Measurements from ENCODE around the gene AGXT.
A peak's percentile ranks its signal among the peaks of the same experiment; 100 is the strongest.

Gene AGXT

DNA sequence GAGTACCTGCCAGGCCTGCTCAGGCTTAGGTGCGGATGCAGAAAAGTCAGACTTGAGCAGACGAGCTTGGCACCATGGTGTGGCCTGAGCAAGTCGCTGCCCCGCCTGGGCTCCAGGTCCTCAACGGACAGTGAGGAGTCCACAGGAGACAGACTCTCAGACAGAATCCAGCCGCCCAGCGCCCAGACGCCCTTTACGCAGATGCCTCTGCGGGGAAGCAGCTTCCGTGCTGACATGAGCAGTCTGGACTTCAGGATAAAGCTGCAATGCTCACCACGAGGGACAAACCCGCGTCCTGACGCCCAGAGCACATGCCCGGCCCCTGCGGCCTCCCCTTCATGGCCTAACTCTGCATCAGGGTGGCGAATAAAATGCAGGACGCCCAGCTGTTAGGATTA, 30.8 kb downstream of the AGXT start:
- no peak for DNase-seq

DNA sequence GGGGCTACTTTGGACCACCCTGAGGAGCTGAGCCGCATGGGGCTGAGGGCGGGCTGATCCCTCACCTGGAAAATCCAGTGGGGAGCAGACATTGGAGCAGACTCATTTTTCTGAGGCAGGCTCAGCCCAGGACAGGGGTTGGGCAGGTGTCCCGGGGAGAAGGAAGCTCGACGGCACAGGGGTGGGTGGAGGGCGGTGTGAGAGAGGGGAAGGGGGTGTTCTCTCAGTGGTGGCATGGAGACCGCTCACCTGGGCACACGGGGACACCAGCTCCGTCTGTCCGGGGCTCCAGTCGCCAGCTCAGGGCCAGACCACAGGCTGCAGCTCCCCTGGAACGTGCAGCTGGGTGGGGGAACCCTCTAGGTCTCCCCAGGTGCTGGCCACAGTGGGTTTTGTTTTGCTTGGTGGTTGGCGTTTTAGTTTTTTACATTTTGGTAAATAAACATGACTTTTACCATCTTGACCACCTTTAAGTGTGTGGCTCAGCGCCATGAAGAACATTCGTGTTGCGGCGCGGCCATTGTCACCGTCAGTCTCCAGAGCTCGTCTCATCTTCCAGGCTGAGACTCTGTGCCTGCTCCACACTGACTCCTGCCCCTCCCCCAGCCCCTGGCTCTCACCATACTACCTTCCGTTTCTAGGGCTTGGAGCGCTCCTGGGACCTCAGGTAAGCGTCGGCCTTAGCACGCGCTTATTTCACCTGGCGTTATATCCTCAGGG, 31.7 kb downstream of the AGXT start:
- DNase-seq: no peak

DNA sequence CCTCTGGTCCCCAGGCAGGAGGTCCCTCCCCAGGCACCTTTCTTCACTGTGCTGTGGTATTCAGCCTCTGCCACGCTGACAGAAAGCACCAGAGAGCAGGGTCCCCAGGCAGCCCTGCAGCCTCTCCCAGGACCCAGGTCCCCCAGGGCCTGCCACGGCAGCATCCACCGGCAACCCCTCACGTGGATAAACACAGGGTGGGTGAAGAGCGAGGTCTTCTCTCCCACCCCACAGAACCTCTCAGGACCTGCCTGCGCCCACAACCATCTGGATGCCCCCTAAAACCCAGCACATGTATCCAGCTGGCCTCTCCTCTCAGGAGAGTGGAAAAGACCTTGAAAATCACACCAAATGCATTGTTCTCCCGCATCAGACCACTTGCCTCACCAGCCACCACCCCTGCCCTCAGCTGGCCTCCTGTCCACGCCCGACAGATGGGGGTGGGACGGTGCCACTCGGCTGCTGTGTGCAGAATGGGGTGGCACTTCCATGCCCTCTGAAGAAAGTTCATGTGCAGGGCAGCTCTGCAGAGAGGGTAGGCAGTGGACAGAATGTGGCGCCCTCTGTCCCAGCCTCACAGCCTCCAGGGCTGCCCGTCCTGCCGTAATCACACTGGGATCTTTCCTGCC, 33.5 kb downstream of the AGXT start:
- no peak for DNase-seq

- DNase-seq: no peak
Observed at GRCh38 chr2:240902615-240903041, 34.0 kb downstream of the AGXT start.

DNA sequence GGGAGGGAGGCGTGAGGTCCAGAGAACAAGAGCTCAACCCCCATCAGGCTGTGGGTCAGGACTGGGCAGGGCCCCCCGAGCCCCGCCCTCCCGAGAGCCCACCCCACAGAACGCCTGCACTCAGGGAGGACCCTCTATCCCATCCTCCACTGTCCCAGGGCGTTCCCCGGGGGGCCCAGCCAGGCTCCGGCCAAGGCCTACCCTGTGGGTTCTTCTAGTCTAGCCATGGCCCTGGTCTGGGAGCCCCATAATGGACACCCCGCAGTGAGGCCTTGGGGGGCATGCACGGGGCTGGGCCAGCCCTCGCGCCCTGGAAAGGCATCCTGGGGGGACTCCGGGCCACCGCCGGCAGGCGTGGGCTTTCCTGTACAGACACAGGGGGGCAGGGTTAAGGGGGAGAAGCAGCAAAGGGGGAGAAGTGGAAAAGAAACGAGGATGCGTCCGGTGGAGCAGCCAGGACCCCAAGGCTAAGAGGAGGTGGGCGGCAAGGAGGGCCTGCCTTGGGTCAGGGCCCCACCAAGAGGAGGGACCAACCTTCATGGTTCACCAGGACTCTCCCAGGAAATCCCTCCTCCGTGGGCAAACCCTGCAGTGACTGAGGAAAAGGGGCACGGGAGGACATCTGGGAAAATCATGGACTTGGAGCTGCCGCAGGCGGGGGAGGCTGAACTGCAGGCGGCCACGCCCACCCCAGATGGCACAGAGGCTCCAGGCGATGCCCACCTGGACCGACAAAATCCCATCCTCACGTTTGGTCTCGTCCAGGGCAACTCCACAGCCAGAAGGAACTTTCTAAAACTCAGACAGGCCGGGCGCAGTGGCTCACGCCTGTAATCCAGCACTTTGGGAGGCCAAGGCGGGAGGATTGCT, 34.8 kb downstream of the AGXT start:
- DNase-seq: no peak

DNA sequence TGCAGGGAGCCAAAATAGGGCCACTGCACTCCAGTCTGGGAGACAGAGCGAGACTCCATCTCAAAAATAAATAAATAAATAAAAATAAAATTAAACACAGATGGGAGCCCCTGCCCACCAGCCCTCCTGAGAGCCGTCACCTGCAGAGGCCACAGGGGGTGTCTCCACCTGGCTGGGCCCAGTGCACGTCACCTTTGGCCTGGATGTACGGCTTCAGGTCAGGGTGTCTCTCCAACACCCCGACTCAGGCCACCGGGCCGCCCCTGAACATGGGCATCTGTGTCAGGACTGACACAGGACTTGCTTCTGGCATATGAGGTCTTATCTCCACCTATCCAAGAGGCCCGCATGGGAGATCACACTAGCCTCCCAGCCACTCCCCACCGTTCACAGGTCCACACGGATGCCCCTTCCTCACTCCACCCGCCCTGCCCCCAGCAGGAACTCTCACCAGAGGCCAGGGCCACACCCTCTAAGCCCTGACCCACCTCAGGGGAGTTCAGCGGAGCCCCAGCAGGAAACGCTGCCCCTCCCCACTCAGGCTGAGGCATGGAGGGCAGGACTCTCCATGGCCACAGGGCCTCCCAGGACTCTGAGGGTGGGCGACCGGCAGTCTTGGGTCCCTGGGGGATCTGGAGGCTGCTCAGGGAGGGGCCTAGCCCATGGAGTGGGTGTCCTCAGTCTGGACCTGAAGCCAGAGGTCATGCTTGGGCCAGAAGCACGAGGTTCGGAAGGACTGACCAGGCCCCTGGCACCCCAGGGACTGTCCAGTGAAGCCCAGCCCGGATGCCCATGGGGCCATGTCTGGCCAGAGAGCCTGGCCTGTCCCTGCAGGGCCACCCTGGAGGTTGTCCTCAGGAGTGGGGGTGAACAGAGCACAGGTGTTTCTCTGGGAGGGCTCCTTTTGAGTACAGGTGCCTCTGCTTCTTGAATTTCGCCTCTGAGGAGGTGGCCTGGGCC, 35.9 kb downstream of the AGXT start:
- no peak for DNase-seq

GRCh38 chr2:240905176-240905781, 36.7 kb downstream of the AGXT start:
- DNase-seq: no peak

DNA sequence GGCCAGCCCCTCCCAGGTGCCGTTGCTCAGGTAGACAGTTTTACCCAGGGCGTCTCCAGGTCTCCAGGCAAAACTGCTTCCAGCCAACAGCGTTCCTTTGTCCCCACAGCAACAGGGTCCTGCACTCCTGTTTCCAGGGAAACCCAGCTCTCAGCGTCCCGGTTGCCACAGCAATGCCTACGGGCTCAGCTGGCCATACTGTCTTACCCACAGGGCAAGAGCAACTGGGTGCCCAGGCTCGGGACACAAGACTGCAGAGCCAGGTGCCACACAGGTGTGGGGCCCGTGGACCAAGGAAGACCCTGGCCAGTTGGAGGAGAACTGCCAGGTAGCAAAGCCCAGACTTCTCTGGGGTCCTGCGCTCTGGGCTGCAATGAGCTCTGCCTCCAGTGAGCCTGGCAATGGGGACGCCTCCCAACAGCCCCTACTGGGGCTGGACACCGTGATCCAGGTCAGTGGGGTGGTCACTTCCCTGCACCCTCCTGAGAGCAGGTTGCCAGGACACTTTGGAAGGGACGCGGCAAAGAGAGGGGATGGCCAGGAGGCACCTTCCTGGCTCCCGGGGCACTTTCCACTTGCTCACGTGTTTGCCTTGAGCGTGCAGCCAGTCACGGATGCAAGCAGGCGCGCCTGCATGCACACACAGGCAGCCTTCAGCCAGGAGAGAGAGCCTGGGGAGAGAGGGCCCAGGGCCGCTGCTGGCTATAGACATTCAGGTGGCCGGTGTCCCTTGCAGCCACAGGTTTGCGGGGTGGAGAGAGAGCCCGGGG, 37.7 kb downstream of the AGXT start, which contains the start of gene CROCC2:
CROCC2 (plus strand) TSS at position 196 of the 770 bp plus-strand sequence; CDS start at position 374, 178 bp downstream.
- peak; percentile 8 for DNase-seq

GRCh38 chr2:240906911-240907590, 38.4 kb downstream of the AGXT start:
- no peak for DNase-seq

GRCh38 chr2:240909216-240909974, 40.8 kb downstream of the AGXT start:
- no peak for DNase-seq

DNA sequence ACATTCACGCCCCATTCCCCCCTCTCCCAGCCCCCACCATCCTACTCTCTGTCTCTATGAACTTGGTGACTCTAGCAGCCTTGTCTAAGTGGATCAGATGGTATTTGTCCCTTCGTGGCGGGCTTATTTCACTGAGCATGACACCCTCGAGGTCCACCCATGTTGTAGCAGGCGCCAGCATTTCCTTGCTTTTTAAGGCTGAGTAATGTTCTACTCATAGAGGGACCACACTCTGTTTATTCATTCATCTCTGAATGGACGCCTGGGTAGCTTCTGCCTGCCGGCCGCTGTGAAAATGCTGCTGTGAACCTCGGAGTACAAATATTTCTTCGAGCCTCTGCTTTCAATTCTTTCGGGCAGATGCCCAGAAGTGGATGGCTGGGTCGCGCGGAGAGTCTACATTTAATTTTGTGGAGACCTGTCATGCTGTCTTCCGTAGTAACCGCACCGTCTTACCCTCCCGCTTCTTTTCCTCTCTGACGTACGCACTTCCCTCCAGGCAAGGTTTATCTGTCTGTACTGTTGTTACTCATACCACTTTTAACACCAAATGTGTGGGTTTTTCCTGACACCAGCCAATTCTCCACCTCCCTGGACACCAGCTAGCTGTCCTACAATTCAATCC, 43.1 kb downstream of the AGXT start:
- DNase-seq: no peak

DNA sequence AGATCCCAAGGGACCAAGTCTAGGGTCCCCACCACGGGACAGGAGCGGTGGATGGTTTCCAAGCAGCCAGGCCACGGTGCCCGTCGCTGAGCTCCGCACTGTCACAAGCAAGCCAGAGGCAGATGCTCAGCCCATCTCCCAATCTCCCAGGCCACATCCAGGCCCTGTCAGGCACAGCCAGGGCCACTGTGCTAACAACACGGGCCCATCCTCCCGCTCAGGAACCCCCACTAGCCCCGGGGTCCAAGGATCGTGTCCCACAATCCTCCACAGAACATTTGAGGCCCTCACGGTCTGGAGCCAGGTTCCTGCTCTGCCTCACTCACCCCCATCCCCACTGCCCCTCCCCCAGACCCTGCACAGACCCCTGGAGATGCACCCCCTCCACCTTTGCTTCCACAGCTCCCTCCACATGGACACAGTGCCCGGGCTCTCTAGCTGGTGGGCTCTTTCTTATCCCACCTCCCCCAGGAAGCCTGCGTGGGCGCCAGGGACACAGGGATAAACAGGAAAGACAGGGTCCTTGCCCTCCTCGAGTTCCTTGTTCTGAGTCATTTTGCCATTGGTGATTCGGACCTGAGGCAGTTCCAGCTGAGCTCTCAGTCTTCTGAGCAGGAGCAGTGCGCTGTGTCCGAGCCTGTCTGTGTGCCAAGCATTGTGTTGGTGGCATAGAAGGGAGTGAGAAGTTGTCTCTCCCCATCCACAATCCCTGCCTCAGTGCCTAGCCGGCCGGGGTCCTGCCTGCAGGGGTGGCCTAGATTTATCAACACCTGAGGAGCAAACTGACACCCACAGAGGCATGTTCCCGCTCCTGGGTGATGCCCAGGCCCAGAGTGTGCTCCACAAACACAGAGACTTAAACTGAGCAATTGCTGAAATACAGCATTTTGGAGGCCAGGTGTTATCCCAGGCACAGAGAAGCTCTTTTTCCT, 44.5 kb downstream of the AGXT start:
- no peak for DNase-seq

DNA sequence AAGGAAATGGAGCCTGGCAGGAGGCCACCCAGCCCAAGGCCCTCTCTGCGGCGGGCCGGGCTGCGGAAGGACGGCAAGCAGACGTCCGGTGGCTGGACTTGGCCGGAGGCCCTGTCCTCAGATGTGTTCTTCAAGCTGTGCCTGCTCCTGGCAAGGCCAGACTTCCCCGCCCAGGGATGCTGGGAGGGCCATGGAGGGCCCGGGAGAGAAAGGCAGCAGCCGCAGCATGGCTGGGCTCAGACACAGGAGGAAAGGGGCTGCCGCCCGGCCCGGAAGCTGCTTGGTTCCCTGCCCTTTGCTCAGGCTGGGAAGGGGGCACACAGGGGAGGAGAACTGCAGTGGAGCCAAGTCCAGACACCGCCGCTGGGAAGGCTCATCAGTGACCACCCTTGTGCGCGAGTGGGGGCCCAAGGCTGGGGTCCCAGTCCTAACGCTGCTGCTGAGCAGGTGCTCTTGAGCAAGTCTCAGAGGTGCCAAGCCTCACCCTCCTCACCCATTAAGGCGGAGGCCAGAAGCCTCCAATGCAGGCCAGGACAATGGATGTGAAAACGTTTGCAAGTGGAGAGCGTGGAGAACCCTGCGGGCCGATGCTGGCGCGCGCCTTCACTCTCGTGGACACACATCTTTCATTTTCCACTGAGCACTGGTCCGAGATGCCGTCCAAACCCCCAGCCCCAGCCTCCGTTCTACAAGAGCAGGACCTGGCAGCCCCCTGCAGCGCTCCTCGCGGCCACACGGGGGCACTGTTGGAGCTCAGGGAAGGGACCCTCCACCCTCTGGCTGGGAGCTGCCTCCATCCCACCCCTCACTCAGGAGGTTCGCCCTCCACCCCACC, 45.4 kb downstream of the AGXT start:
- peak; percentile 4 for DNase-seq

- no peak for DNase-seq
Observed at GRCh38 chr2:240914645-240915525, 46.3 kb downstream of the AGXT start.

GRCh38 chr2:240915526-240916341, 47.1 kb downstream of the AGXT start:
- DNase-seq: no peak
